ENCODE results near the gene NKX6-2.
"Not testable (repeated sequence)": the region's sequence is repeated elsewhere in the genome, so short reads cannot be mapped to it uniquely, and the experiment has no call there.

The NKX6-2 gene

GRCh38 chr10:132758865-132759264 is 27.1 kb downstream of the NKX6-2 start:
- DNase-seq (ENCODE audit: low read depth in 3 of 3, low spot score in 1 of 3): no peak

- DNase-seq (ENCODE audit: low read depth in 3 of 3, low spot score in 1 of 3): no peak
These were observed 28.8 kb downstream of the NKX6-2 start for GRCh38 chr10:132757171-132757570.

GRCh38 chr10:132756591-132756990 is 29.4 kb downstream of the NKX6-2 start:
- no peak for DNase-seq (ENCODE audit: low read depth in 3 of 3, low spot score in 1 of 3)

- DNase-seq (ENCODE audit: low read depth in 3 of 3, low spot score in 1 of 3): no peak
These were observed 30.7 kb downstream of the NKX6-2 start for GRCh38 chr10:132755166-132755711.

GRCh38 chr10:132754071-132754470 is 31.9 kb downstream of the NKX6-2 start:
- no peak for DNase-seq (ENCODE audit: low read depth in 3 of 3, low spot score in 1 of 3)

GRCh38 chr10:132753596-132753995 is 32.4 kb downstream of the NKX6-2 start:
- no peak for DNase-seq (ENCODE audit: low read depth in 3 of 3, low spot score in 1 of 3)

GRCh38 chr10:132752961-132753360 is 33.0 kb downstream of the NKX6-2 start:
- DNase-seq (ENCODE audit: low read depth in 3 of 3, low spot score in 1 of 3): no peak

- DNase-seq (ENCODE audit: low read depth in 3 of 3, low spot score in 1 of 3): no peak
These were observed 33.6 kb downstream of the NKX6-2 start for GRCh38 chr10:132752378-132752777.

GRCh38 chr10:132750936-132751335 is 35.0 kb downstream of the NKX6-2 start:
- DNase-seq (ENCODE audit: low read depth in 3 of 3, low spot score in 1 of 3): no peak

GRCh38 chr10:132749371-132749795 is 36.6 kb downstream of the NKX6-2 start:
- DNase-seq (ENCODE audit: low read depth in 3 of 3, low spot score in 1 of 3): no peak

GRCh38 chr10:132748545-132749370 is 37.2 kb downstream of the NKX6-2 start:
- no peak for DNase-seq (ENCODE audit: low read depth in 3 of 3, low spot score in 1 of 3)

GRCh38 chr10:132748135-132748534 is 37.8 kb downstream of the NKX6-2 start:
- no peak for DNase-seq (ENCODE audit: low read depth in 3 of 3, low spot score in 1 of 3)

GRCh38 chr10:132746801-132747625 is 38.9 kb downstream of the NKX6-2 start:
- no peak for DNase-seq (ENCODE audit: low read depth in 3 of 3, low spot score in 1 of 3)

GRCh38 chr10:132746386-132746785 is 39.6 kb downstream of the NKX6-2 start:
- DNase-seq (ENCODE audit: low read depth in 3 of 3, low spot score in 1 of 3): no peak

- DNase-seq (ENCODE audit: low read depth in 3 of 3, low spot score in 1 of 3): no peak
These were observed 40.0 kb downstream of the NKX6-2 start for GRCh38 chr10:132745971-132746370.

GRCh38 chr10:132745511-132745910 is 40.4 kb downstream of the NKX6-2 start:
- no peak for DNase-seq (ENCODE audit: low read depth in 3 of 3, low spot score in 1 of 3)

- no peak for DNase-seq (ENCODE audit: low read depth in 3 of 3, low spot score in 1 of 3)
These were observed 41.1 kb downstream of the NKX6-2 start for GRCh38 chr10:132744839-132745238.

GRCh38 chr10:132743925-132744490 is 41.9 kb downstream of the NKX6-2 start:
- no peak for DNase-seq (ENCODE audit: low read depth in 3 of 3, low spot score in 1 of 3)

GRCh38 chr10:132743196-132743924 is 42.6 kb downstream of the NKX6-2 start:
- DNase-seq (ENCODE audit: low read depth in 3 of 3, low spot score in 1 of 3): not testable (repeated sequence)

- no peak for DNase-seq (ENCODE audit: low read depth in 3 of 3, low spot score in 1 of 3)
These were observed 43.1 kb downstream of the NKX6-2 start for GRCh38 chr10:132742837-132743194.

Measured in stimulated activated CD4-positive, alpha-beta T cell treated with anti-CD3 and anti-CD28 coated beads, TNF-alpha, amount 100 ng/mL, for 1 hour (primary cell).